HEK293 (cell line): ENCODE results near the gene KDELR1.

Source experiments
- BCL11B ChIP-seq: fragments of 450-650 bp; formaldehyde crosslinking; IDR thresholded peaks from 2 replicates; pipeline ENCODE4 v1.5.1; 2016; ENCODE audit warnings: low read depth, missing biosample characterization, missing genetic modification characterization
- GLIS1 ChIP-seq: fragments of 450-650 bp; formaldehyde crosslinking; IDR thresholded peaks from 2 replicates; pipeline ENCODE4 v1.5.1; 2016; ENCODE audit warnings: missing biosample characterization, missing genetic modification characterization
- KLF10 ChIP-seq: fragments of 450-650 bp; IDR thresholded peaks from 2 replicates; pipeline ENCODE4 v1.5.1; 2018; ENCODE audit warnings: missing biosample characterization, mild to moderate bottlenecking, missing genetic modification characterization
- OSR2 ChIP-seq: fragments of 450-650 bp; formaldehyde crosslinking; IDR thresholded peaks from 2 replicates; pipeline ENCODE4 v1.5.1; 2016; ENCODE audit warnings: missing biosample characterization, missing genetic modification characterization
- SALL2 ChIP-seq: fragments of 450-650 bp; formaldehyde crosslinking; IDR thresholded peaks from 2 replicates; pipeline ENCODE4 v1.5.0; 2017; ENCODE audit warnings: missing biosample characterization, mild to moderate bottlenecking, missing genetic modification characterization, borderline replicate concordance
- WT1 ChIP-seq: fragments of 450-650 bp; formaldehyde crosslinking; IDR thresholded peaks from 2 replicates; pipeline ENCODE4 v1.5.1; 2016; ENCODE audit warnings: missing biosample characterization, missing genetic modification characterization
- ZFP41 ChIP-seq: fragments of 450-650 bp; formaldehyde crosslinking; IDR thresholded peaks from 2 replicates; pipeline ENCODE4 v1.5.1; 2016; ENCODE audit warnings: missing biosample characterization, missing genetic modification characterization, borderline replicate concordance
- ZIC2 ChIP-seq: fragments of 450-650 bp; formaldehyde crosslinking; IDR thresholded peaks from 2 replicates; pipeline ENCODE4 v1.5.1; 2016; ENCODE audit warnings: missing biosample characterization, missing genetic modification characterization
- ZNF416 ChIP-seq: fragments of 450-650 bp; formaldehyde crosslinking; IDR thresholded peaks from 2 replicates; pipeline ENCODE4 v1.5.1; 2016; ENCODE audit warnings: missing biosample characterization, missing genetic modification characterization
- ZNF501 ChIP-seq: fragments of 450-650 bp; formaldehyde crosslinking; IDR thresholded peaks from 2 replicates; pipeline ENCODE4 v1.5.1; 2016; ENCODE audit warnings: missing biosample characterization, missing genetic modification characterization
- ZNF555 ChIP-seq: fragments of 450-650 bp; formaldehyde crosslinking; conservative IDR thresholded peaks from 2 replicates; pipeline ENCODE4 v1.5.1; 2017; ENCODE audit warnings: missing biosample characterization, mild to moderate bottlenecking, missing genetic modification characterization, inconsistent platforms
- ZNF610 ChIP-seq: fragments of 450-650 bp; formaldehyde crosslinking; IDR thresholded peaks from 2 replicates; pipeline ENCODE4 v1.5.1; 2016; ENCODE audit warnings: missing biosample characterization, missing genetic modification characterization, borderline replicate concordance
- TF ChIP-seq, protein P1 (sequence below): fragments of 450-650 bp; formaldehyde crosslinking; IDR thresholded peaks from 2 replicates; pipeline ENCODE4 v1.5.1; 2016; ENCODE audit warnings: missing biosample characterization, missing genetic modification characterization
- TF ChIP-seq, protein P2 (sequence below): fragments of 450-650 bp; formaldehyde crosslinking; IDR thresholded peaks from 2 replicates; pipeline ENCODE4 v1.5.1; 2016; ENCODE audit warnings: missing biosample characterization, missing genetic modification characterization, borderline replicate concordance
- TF ChIP-seq, protein P3 (sequence below): fragments of 450-650 bp; IDR thresholded peaks from 2 replicates; pipeline ENCODE4 v1.5.1; 2018; ENCODE audit warnings: missing biosample characterization, missing genetic modification characterization

KDELR1 gene

DNA sequence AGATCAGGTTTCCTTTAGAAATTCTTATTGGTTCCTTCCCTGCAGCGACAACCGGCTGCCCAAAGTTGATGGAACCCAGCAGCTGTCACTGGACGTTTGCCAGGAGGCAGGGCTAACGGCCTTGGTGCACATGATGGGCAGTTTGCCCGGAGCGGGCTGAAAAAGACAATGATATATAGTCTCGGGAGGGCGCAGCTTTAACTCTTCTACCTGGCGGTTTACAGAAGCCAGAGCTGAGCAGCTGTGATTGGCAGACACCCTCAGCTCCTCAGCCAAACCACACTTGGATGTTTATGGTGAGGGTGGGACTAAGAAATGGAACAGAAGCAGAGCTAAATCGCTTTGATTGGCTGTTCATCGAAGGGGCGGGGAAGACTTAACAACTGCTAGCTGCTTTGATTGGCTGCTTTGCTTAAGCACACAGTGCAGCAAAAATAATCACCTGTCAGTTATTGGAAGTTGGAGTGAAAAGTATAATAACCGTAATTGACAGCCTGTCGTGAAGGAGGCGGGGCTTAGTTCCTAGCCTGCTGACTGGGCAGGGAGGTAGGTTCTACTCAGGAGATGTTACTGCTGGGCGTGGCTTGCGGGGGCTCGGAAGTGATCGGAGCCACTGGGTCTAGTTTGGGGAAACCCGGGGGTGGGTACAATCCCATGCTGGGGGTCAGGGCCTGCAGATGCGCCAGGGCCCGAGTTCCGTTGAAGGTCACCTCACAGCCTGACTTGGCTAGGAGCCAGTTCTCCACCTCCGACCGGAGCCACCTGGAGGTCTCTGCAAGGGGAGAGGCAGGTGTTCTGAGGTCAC is 58.5 kb downstream of the KDELR1 start (continued):
- TF ChIP-seq, protein P1, sequence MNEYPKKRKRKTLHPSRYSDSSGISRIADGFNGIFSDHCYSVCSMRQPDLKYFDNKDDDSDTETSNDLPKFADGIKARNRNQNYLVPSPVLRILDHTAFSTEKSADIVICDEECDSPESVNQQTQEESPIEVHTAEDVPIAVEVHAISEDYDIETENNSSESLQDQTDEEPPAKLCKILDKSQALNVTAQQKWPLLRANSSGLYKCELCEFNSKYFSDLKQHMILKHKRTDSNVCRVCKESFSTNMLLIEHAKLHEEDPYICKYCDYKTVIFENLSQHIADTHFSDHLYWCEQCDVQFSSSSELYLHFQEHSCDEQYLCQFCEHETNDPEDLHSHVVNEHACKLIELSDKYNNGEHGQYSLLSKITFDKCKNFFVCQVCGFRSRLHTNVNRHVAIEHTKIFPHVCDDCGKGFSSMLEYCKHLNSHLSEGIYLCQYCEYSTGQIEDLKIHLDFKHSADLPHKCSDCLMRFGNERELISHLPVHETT: no peak
- TF ChIP-seq WT1 (peak; percentile 26; the same call in 1 of the 2 replicates), ZIC2 (peak; percentile 78), ZNF416 (tag by site-specific recombination) (no peak), SALL2 (tag by site-specific recombination) (no peak), OSR2 (tag by site-specific recombination) (peak; percentile 90), ZNF501 (0 out of 2 replicates have a peak, but pooled peaks have one; percentile 56), ZFP41 (tag by site-specific recombination) (no peak), KLF10 (tag by site-specific recombination) (peak; percentile 79), ZNF610 (tag by site-specific recombination) (no peak), BCL11B (peak; percentile 61; the same call in 1 of the 2 replicates), ZNF555 (tag by site-specific recombination) (no peak), GLIS1 (tag by site-specific recombination) (peak; percentile 71; the same call in 1 of the 2 replicates)
- TF ChIP-seq, protein P2, sequence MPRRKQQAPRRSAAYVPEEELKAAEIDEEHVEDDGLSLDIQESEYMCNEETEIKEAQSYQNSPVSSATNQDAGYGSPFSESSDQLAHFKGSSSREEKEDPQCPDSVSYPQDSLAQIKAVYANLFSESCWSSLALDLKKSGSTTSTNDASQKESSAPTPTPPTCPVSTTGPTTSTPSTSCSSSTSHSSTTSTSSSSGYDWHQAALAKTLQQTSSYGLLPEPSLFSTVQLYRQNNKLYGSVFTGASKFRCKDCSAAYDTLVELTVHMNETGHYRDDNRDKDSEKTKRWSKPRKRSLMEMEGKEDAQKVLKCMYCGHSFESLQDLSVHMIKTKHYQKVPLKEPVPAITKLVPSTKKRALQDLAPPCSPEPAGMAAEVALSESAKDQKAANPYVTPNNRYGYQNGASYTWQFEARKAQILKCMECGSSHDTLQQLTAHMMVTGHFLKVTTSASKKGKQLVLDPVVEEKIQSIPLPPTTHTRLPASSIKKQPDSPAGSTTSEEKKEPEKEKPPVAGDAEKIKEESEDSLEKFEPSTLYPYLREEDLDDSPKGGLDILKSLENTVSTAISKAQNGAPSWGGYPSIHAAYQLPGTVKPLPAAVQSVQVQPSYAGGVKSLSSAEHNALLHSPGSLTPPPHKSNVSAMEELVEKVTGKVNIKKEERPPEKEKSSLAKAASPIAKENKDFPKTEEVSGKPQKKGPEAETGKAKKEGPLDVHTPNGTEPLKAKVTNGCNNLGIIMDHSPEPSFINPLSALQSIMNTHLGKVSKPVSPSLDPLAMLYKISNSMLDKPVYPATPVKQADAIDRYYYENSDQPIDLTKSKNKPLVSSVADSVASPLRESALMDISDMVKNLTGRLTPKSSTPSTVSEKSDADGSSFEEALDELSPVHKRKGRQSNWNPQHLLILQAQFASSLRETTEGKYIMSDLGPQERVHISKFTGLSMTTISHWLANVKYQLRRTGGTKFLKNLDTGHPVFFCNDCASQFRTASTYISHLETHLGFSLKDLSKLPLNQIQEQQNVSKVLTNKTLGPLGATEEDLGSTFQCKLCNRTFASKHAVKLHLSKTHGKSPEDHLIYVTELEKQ (tag by site-specific recombination): peak; percentile 61
- TF ChIP-seq, protein P3, sequence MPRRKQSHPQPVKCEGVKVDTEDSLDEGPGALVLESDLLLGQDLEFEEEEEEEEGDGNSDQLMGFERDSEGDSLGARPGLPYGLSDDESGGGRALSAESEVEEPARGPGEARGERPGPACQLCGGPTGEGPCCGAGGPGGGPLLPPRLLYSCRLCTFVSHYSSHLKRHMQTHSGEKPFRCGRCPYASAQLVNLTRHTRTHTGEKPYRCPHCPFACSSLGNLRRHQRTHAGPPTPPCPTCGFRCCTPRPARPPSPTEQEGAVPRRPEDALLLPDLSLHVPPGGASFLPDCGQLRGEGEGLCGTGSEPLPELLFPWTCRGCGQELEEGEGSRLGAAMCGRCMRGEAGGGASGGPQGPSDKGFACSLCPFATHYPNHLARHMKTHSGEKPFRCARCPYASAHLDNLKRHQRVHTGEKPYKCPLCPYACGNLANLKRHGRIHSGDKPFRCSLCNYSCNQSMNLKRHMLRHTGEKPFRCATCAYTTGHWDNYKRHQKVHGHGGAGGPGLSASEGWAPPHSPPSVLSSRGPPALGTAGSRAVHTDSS (tag by site-specific recombination): no peak
